Vagina (tissue), 2 donors: ENCODE measurements around the gene C22orf23. TPM values are rescaled to one million over a fixed set of nuclear protein-coding genes. Genes with fewer than 3 reads are reported as not detected.
"Not testable (repeated sequence)": the region's sequence is repeated elsewhere in the genome, so short reads cannot be mapped to it uniquely, and the experiment has no call there.

ENCODE experiments used
- DNase-seq, 2 donors: peaks; one replicate each; pipeline ENCODE4 v3.0.0-alpha.2; 2017; ENCODE audit errors: extremely low spot score in 2 of 2
- H3K27ac ChIP-seq: fragments of 200-600 bp; sonication (generic); one replicate; pipeline ENCODE4 v1.5.1; 2019
- H3K27me3 ChIP-seq: fragments of 200-600 bp; sonication (generic); one replicate; pipeline ENCODE4 v1.5.1; 2019
- H3K36me3 ChIP-seq, 2 donors: fragments of 200-600 bp; sonication (generic); one replicate each; pipeline ENCODE4 v1.5.1; 2017 to 2019
- H3K4me1 ChIP-seq: fragments of 200-600 bp; sonication (generic); one replicate; pipeline ENCODE4 v1.5.1; 2019
- H3K4me3 ChIP-seq, 2 donors: fragments of 200-600 bp; sonication (generic); 1 replicate in 1 of 2; 2 replicates in 1 of 2; pipeline ENCODE4 v1.5.1; 2016 to 2019
- H3K9me3 ChIP-seq: fragments of 200-600 bp; sonication (generic); one replicate; pipeline ENCODE4 v1.5.1; 2019
- CTCF ChIP-seq, 3 experiments: fragments of 450-650 bp in 2 of 3; fragments of 200-600 bp in 1 of 3; sonication (generic) in 1 of 3; IDR thresholded peaks; one replicate each; pipeline ENCODE4 v1.5.1; 2017 to 2019; ENCODE audit warnings: antibody characterized with exemption in 3 of 3, mild to moderate bottlenecking in 2 of 3, moderate library complexity in 2 of 3
- POLR2A ChIP-seq, 2 donors: fragments of 450-650 bp; IDR thresholded peaks; one replicate each; pipeline ENCODE4 v1.6.1; 2017; ENCODE audit warnings: antibody characterized with exemption in 2 of 2, mild to moderate bottlenecking in 2 of 2, moderate library complexity in 2 of 2
- POLR2AphosphoS5 ChIP-seq, 2 donors: sonication (generic); formaldehyde crosslinking; IDR thresholded peaks; one replicate each; pipeline ENCODE4 v1.9.0; 2017; ENCODE audit warnings: antibody characterized with exemption in 2 of 2, mild to moderate bottlenecking in 2 of 2, low read depth in 1 of 2; ENCODE audit not compliant: insufficient read depth in 1 of 2
- intact Hi-C: fragments of 100-400 bp; cut with DNase I; formaldehyde crosslinking; loops from one replicate; pipeline ENCODE4 v1.15.1; 2023
- total RNA-seq: library from RNA; depleted of rRNA; stranded (reverse); fragments of >200 nt; gene quantifications from one replicate; pipeline ENCODE4 v1.2.3, GENCODE V29; 2016

C22orf23 gene
- total RNA-seq, 1 donor from 2014 or later: not detected

DNA sequence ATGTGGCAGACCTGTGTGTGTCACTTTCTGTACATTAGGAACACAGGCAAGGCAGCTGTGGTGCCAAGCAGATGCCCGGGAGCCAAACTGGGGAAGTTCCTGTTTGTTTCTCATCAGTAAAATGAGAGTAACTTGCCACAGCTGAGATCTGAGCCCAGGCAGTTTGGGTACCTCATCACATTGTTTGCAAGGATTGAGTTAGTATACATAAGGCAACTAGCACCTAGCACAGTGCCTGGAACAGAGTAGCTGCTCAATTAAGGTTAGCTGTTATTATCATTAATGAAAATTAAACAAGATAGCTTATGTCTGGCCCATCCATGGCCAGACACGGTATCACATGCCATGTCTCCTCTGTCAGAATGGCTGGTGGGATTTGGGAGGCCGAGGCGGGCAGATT is 23.1 kb upstream of the C22orf23 start:
- Histone ChIP-seq H3K27ac (no peak overlapping the region), H3K4me3 (no peak overlapping the region), H3K9me3 (no peaks in the 10 kb centered on the region), H3K27me3 (no peaks in the 10 kb centered on the region), H3K36me3 (no peaks in the 10 kb centered on the region), H3K4me1 (no peaks in the 10 kb centered on the region)
- no peak for DNase-seq
- no peak for TF ChIP-seq CTCF (IDR thresholded peaks at IDR 0.05)
- intact Hi-C loops: no loop called here

GRCh38 chr22:37976022-37976421 is 22.6 kb upstream of the C22orf23 start:
- H3K4me1 ChIP-seq, H3K9me3 ChIP-seq, H3K36me3 ChIP-seq, DNase-seq, H3K27ac ChIP-seq, intact Hi-C loops, H3K27me3 ChIP-seq, H3K4me3 ChIP-seq: not testable (repeated sequence)

GRCh38 chr22:37975153-37975552 is 21.8 kb upstream of the C22orf23 start:
- TF ChIP-seq POLR2AphosphoS5 (IDR thresholded peaks at IDR 0.05; ENCODE audit: insufficient read depth in 1 of 2, low read depth in 1 of 2): no peak
- no peak for TF ChIP-seq CTCF (IDR thresholded peaks at IDR 0.05)
- TF ChIP-seq POLR2A (IDR thresholded peaks at IDR 0.05): no peak
- no peak for DNase-seq
- Histone ChIP-seq H3K27ac (no peak overlapping the region), H3K9me3 (no peaks in the 10 kb centered on the region), H3K4me1 (no peaks in the 10 kb centered on the region), H3K27me3 (no peaks in the 10 kb centered on the region), H3K4me3 (no peak overlapping the region), H3K36me3 (no peaks in the 10 kb centered on the region)
- intact Hi-C loops: no loop called here

GRCh38 chr22:37973271-37974170 is 20.1 kb upstream of the C22orf23 start:
- no peaks in the 10 kb centered on the region for H3K27me3 ChIP-seq
- H3K27ac ChIP-seq: no peak overlapping the region
- H3K9me3 ChIP-seq: no peaks in the 10 kb centered on the region
- no peak for TF ChIP-seq POLR2AphosphoS5 (IDR thresholded peaks at IDR 0.05; ENCODE audit: insufficient read depth in 1 of 2, low read depth in 1 of 2)
- no peak for TF ChIP-seq POLR2A (IDR thresholded peaks at IDR 0.05)
- no peak for TF ChIP-seq CTCF (IDR thresholded peaks at IDR 0.05)
- intact Hi-C loops: no loop called here
- no peaks in the 10 kb centered on the region for H3K4me1 ChIP-seq
- DNase-seq: no peak
- no peak overlapping the region for H3K4me3 ChIP-seq
- peaks cover 0 to 2% of the 10 kb centered on the region in 2 donors for H3K36me3 ChIP-seq

- no peak for TF ChIP-seq POLR2AphosphoS5 (IDR thresholded peaks at IDR 0.05; ENCODE audit: insufficient read depth in 1 of 2, low read depth in 1 of 2)
- no peak for TF ChIP-seq POLR2A (IDR thresholded peaks at IDR 0.05)
- no peak for TF ChIP-seq CTCF (IDR thresholded peaks at IDR 0.05)
- no peak for DNase-seq
- peaks cover 0 to 12% of the 10 kb centered on the region in 2 donors for H3K36me3 ChIP-seq
- intact Hi-C loops: no loop called here
- no peak overlapping the region for H3K27ac ChIP-seq
- H3K9me3 ChIP-seq: no peaks in the 10 kb centered on the region
- no peaks in the 10 kb centered on the region for H3K27me3 ChIP-seq
- H3K4me3 ChIP-seq: no peak overlapping the region
- no peaks in the 10 kb centered on the region for H3K4me1 ChIP-seq
Observed at GRCh38 chr22:37972527-37972926, 19.1 kb upstream of the C22orf23 start.
